ENCODE measurements around the gene ASB10. TPM values are rescaled to one million over a fixed set of nuclear protein-coding genes. Genes with fewer than 3 reads are reported as not detected.

ASB10 gene
- total and polyA plus RNA-seq, 2 of the 13 experiments (the other 11 are each of a cell fraction or from before 2014, with no cell fraction given) = not detected

GRCh38 chr7:151226875-151227782, 40.1 kb upstream of the ASB10 start, which contains the start of gene ABCF2 (continued):
- TF ChIP-seq ZNF101 (CRISPR knock-in tag; IDR thresholded peaks at IDR 0.05; ENCODE audit: borderline replicate concordance, low read depth) (no peak), ZNF558 (CRISPR knock-in tag; IDR thresholded peaks at IDR 0.05; ENCODE audit: borderline replicate concordance) (0 out of 2 replicates have a peak, but pooled peaks have one; percentile 59), ZNF430 (CRISPR knock-in tag; IDR thresholded peaks at IDR 0.05) (peak; percentile 62), JUND (CRISPR knock-in tag; IDR thresholded peaks at IDR 0.05) (no peak), ZFP37 (CRISPR knock-in tag; IDR thresholded peaks at IDR 0.05; ENCODE audit: borderline replicate concordance) (no peak), ZNF550 (CRISPR knock-in tag; IDR thresholded peaks at IDR 0.05; ENCODE audit: borderline replicate concordance) (no peak), FOXP1 (IDR thresholded peaks at IDR 0.05) (no peak), FOXP1 (CRISPR knock-in tag; IDR thresholded peaks at IDR 0.05) (no peak), ZNF333 (CRISPR knock-in tag; IDR thresholded peaks at IDR 0.05; ENCODE audit: borderline replicate concordance) (no peak), HIVEP1 (CRISPR knock-in tag; IDR thresholded peaks at IDR 0.05) (no peak; the same call in 1 of the 2 replicates), HOXA7 (CRISPR knock-in tag; IDR thresholded peaks at IDR 0.05) (no peak), MIXL1 (CRISPR knock-in tag; IDR thresholded peaks at IDR 0.05) (no peak), RORA (CRISPR knock-in tag; IDR thresholded peaks at IDR 0.05) (no peak), CEBPZ (IDR thresholded peaks at IDR 0.05; ENCODE audit: low read length) (no peak), SP1 (IDR thresholded peaks at IDR 0.05) (no peak), SP1 (CRISPR knock-in tag; IDR thresholded peaks at IDR 0.05) (peak; percentile 94), ZNF33A (CRISPR knock-in tag; IDR thresholded peaks at IDR 0.05; ENCODE audit: borderline replicate concordance) (no peak), SIN3A (IDR thresholded peaks at IDR 0.05; ENCODE audit: borderline replicate concordance, low read depth, low read length) (peak; percentile 7; the same call in 1 of the 2 replicates), BORCS8-MEF2B (CRISPR knock-in tag; IDR thresholded peaks at IDR 0.05) (no peak), ZNF232 (CRISPR knock-in tag; IDR thresholded peaks at IDR 0.05; ENCODE audit: borderline replicate concordance) (peak; percentile 62; the same call in 1 of the 2 replicates), SNRNP70 (IDR thresholded peaks at IDR 0.05; ENCODE audit: low read depth, low read length) (no peak), THYN1 (CRISPR knock-in tag; IDR thresholded peaks at IDR 0.05; ENCODE audit: borderline replicate concordance, low read depth) (no peak), SETDB1 (CRISPR knock-in tag; IDR thresholded peaks at IDR 0.05; ENCODE audit: borderline replicate concordance) (no peak)
- TF ChIP-seq, protein P1, sequence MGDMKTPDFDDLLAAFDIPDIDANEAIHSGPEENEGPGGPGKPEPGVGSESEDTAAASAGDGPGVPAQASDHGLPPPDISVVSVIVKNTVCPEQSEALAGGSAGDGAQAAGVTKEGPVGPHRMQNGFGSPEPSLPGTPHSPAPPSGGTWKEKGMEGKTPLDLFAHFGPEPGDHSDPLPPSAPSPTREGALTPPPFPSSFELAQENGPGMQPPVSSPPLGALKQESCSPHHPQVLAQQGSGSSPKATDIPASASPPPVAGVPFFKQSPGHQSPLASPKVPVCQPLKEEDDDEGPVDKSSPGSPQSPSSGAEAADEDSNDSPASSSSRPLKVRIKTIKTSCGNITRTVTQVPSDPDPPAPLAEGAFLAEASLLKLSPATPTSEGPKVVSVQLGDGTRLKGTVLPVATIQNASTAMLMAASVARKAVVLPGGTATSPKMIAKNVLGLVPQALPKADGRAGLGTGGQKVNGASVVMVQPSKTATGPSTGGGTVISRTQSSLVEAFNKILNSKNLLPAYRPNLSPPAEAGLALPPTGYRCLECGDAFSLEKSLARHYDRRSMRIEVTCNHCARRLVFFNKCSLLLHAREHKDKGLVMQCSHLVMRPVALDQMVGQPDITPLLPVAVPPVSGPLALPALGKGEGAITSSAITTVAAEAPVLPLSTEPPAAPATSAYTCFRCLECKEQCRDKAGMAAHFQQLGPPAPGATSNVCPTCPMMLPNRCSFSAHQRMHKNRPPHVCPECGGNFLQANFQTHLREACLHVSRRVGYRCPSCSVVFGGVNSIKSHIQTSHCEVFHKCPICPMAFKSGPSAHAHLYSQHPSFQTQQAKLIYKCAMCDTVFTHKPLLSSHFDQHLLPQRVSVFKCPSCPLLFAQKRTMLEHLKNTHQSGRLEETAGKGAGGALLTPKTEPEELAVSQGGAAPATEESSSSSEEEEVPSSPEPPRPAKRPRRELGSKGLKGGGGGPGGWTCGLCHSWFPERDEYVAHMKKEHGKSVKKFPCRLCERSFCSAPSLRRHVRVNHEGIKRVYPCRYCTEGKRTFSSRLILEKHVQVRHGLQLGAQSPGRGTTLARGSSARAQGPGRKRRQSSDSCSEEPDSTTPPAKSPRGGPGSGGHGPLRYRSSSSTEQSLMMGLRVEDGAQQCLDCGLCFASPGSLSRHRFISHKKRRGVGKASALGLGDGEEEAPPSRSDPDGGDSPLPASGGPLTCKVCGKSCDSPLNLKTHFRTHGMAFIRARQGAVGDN (CRISPR knock-in tag; IDR thresholded peaks at IDR 0.05) = peak; percentile 80
